DMS153 treated with DMSO at 0.1 percent for 48 hours (cell line): ENCODE results near the gene MICALL2.
A peak's percentile ranks its signal among the peaks of the same experiment; 100 is the strongest.

ENCODE experiments used
- DNase-seq: peaks from one replicate; lab custom pipeline; 2025; ENCODE audit not compliant: unreplicated experiment; lab: John Stamatoyannopoulos, UW

Gene MICALL2

GRCh38 chr7:1493571-1493970, 34.3 kb upstream of the MICALL2 start:
- no peak for DNase-seq

GRCh38 chr7:1493129-1493528, 33.9 kb upstream of the MICALL2 start:
- DNase-seq: no peak

GRCh38 chr7:1492640-1493039, 33.4 kb upstream of the MICALL2 start:
- no peak for DNase-seq

DNA sequence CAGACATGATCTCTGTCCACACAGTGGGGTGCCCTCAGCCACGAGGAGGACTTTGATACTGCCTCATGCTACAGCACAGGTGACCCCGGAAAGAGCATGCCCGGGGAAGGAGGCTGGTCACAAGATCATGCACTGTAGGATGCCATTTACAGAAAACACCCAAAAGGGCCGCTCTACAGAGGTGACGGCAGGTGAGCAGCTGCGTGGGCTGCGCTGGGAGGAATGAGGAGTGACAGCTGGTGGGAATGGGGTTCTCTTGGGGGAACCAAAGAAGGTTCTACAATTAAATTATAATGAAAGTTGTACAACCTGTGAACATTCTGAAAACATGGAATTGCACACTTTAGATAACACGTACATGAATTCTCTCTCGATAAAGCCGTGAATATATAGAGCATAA, 33.0 kb upstream of the MICALL2 start:
- no peak for DNase-seq

DNA sequence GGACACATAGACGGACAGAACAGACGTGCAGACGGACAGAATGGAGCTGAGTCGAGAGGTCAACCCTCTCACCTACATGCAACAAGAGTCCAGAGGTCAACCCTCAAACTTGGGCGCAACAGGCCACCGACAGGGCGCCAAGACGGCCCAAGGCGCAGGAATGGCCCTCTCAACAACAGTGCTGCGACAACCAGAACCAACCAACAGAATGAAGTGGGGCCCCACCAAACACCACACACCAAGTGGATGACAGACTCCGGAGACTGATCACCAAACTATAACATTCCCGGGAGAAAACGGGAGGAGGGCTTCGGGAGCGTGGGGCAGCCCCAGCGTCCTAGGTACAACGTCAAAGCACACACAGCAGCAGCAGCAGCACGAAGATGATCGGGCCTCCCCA, 31.6 kb upstream of the MICALL2 start:
- DNase-seq: no peak

- no peak for DNase-seq
Measured at GRCh38 chr7:1489336-1489735, 30.1 kb upstream of the MICALL2 start.

- no peak for DNase-seq
Measured at GRCh38 chr7:1488016-1488415, 28.7 kb upstream of the MICALL2 start.

GRCh38 chr7:1487466-1487865, 28.2 kb upstream of the MICALL2 start:
- DNase-seq: no peak

GRCh38 chr7:1486571-1486970, 27.3 kb upstream of the MICALL2 start:
- no peak for DNase-seq

GRCh38 chr7:1485156-1485555, 25.9 kb upstream of the MICALL2 start:
- DNase-seq: no peak

GRCh38 chr7:1484569-1484968, 25.3 kb upstream of the MICALL2 start:
- no peak for DNase-seq

DNA sequence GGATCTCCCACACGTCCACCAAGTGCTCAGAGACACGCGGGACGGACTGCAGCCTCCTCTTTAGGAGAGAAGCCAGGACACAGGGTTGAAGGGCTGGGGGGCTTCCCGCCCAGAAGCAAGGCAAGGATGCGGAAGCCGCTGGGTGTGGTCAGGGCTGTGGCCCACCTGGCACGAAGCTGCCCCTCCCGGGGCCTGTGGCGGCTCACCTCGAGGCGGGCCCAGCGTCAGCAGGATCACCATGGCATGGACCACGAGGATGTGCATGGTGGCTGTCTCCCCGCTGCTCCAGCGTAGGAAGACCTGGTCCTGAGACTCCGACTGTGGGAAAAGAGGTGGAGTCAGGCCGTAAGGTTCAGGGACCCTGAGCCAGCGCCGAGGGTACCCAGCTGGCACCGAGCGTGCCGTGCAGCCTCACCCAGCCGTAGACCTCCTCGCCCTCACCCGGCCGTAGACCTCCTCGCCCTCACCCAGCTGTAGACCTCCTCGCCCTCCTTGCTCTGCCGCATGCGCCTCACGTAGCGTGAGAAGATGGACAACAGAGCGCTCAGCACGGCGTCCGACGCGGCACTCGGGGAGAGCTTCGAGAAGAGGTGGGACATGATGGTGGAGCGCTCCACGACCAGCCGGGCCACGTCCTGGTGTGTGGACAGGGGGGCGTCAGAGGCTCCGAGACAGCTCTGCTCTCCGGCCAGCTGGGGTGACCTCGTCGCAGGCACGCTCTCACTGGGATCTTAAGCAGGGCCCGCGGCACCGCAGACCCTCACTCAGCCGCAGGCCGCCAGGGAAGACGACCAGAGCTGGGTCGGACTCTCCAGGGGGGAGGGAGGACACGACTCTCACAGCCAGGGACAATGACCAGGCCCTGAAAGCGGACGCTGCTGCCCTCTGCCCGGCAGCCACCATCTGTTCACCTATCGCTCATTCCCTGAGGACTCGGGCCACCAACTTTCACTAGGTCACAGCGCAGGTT, 24.6 kb upstream of the MICALL2 start:
- DNase-seq: no peak

GRCh38 chr7:1483079-1483478, 23.8 kb upstream of the MICALL2 start:
- DNase-seq: no peak

DNA sequence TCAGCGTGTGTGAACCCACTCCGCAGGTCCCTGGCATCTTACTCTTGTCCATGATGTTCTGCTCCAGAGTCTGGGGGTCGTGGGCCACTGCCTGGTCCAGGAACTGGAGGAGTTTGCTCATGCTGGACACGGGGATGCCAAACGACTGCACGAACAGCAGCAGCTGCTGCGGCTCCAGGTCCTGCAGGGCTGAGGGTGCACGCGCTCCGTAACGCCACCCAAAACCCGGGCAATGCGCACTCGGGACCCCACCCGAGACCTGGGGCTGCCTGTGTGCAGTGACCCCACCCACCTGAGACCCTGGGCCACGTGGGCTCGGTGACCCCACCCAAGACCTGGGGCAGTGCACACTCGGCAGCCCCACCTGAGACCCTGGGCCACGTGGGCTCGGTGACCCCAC, 22.0 kb upstream of the MICALL2 start:
- DNase-seq: no peak

GRCh38 chr7:1480670-1481069, 21.4 kb upstream of the MICALL2 start:
- no peak for DNase-seq

- no peak for DNase-seq
Measured at GRCh38 chr7:1479287-1479686, 20.0 kb upstream of the MICALL2 start.

GRCh38 chr7:1478480-1478879, 19.2 kb upstream of the MICALL2 start:
- no peak for DNase-seq

DNA sequence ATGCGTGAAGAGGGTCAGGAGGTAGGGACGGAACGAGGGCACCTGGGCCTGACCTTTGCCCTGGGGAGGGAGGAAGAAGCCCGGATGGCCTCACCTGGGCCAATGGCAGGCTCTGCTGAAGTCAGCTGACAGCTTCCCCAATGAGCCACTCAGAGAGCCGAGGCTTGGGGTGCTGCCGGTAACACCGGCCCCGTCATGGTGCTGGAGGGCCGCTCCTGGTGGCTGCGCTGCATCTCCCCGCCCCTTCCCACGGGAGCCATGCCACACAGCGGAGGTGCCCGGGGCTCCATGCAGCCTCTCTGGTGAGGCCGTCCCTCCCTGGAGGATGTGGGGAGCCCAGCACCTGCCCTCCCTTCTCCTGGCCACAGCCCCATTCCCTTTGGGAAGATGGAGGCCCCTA, 17.6 kb upstream of the MICALL2 start:
- DNase-seq: no peak

- DNase-seq: no peak
Measured at GRCh38 chr7:1475991-1476390, 16.7 kb upstream of the MICALL2 start.

DNA sequence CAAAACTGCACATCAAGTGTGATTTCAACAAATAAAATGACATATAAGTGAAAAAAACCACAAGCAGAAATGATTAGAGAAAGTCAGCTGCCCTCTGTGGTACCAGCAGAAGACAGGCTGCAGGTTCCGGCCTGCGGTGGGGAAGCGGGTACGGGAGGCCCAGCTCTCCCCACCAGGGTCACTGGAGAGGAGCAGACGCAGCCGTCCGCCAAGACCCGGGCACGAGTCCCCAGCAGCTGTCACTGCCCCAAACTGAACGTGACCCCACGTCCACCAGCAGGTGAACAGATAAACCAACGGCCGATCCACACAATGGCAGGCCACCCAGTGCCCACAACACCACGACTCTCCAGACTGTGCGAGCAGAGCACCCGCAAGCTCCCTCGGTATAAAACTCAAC, 16.1 kb upstream of the MICALL2 start:
- no peak for DNase-seq

- no peak for DNase-seq
Measured at GRCh38 chr7:1474736-1475135, 15.5 kb upstream of the MICALL2 start.

- DNase-seq: peak; percentile 88
Measured at GRCh38 chr7:1473864-1474512, 14.7 kb upstream of the MICALL2 start.
